DOHH2 (cell line): Measurements from ENCODE around the gene RAD51B.

Experiments used
- H3F3A ChIP-seq: fragments of 200-600 bp; sonication (generic), shearing (Covaris generic); 2 replicates; pipeline ENCODE4 v1.6.0; 2016; ENCODE audit warnings: antibody characterized with exemption, mild to moderate bottlenecking; ENCODE audit not compliant: control insufficient read depth, insufficient read depth
- H3K27ac ChIP-seq: fragments of 200-600 bp; sonication (generic); 2 replicates; pipeline ENCODE4 v1.5.1; 2014; ENCODE audit warnings: low read depth, mild to moderate bottlenecking, low read length, moderate library complexity
- H3K27me3 ChIP-seq: fragments of 200-600 bp; sonication (generic); 2 replicates; pipeline ENCODE4 v1.6.1; 2014; ENCODE audit warnings: mild to moderate bottlenecking, low read length, mixed read lengths; ENCODE audit not compliant: control insufficient read depth
- H3K36me3 ChIP-seq: fragments of 200-600 bp; sonication (generic); 2 replicates; pipeline ENCODE4 v1.6.1; 2014; ENCODE audit warnings: mild to moderate bottlenecking, low read length, moderate library complexity, mixed read lengths; ENCODE audit not compliant: control insufficient read depth
- H3K4me1 ChIP-seq: fragments of 200-600 bp; sonication (generic); 2 replicates; pipeline ENCODE4 v1.6.1; 2014; ENCODE audit warnings: mild to moderate bottlenecking, low read length, mixed read lengths; ENCODE audit not compliant: control insufficient read depth
- H3K4me2 ChIP-seq: fragments of 200-600 bp; sonication (generic); 2 replicates; pipeline ENCODE4 v1.6.0; 2014; ENCODE audit warnings: mild to moderate bottlenecking, low read length, moderate library complexity
- H3K4me3 ChIP-seq: fragments of 200-600 bp; sonication (generic); 2 replicates; pipeline ENCODE4 v1.5.1; 2014; ENCODE audit warnings: mild to moderate bottlenecking, low read length, mixed read lengths
- H3K79me2 ChIP-seq: fragments of 200-600 bp; sonication (generic); 2 replicates; pipeline ENCODE4 v1.6.1; 2014; ENCODE audit warnings: mild to moderate bottlenecking, low read length, mixed read lengths; ENCODE audit not compliant: control insufficient read depth
- H3K9me2 ChIP-seq: fragments of 200-600 bp; sonication (generic); replicated peaks from 2 replicates; pipeline ENCODE4 v1.6.1; 2014; ENCODE audit warnings: mild to moderate bottlenecking, low read length, mixed read lengths; ENCODE audit not compliant: control insufficient read depth
- H3K9me3 ChIP-seq: fragments of 200-600 bp; sonication (generic); 2 replicates; pipeline ENCODE4 v1.6.1; 2014; ENCODE audit warnings: antibody characterized with exemption, low read length, mixed read lengths; ENCODE audit not compliant: control insufficient read depth, insufficient read depth
- H4K20me1 ChIP-seq: fragments of 200-600 bp; sonication (generic); 2 replicates; pipeline ENCODE4 v1.6.0; 2014; ENCODE audit warnings: low read depth, mild to moderate bottlenecking, antibody characterized with exemption, low read length, moderate library complexity; ENCODE audit not compliant: control insufficient read depth, insufficient read depth
- CTCF ChIP-seq: fragments of 200-600 bp; sonication (generic); IDR thresholded peaks from one replicate; pipeline ENCODE4 v1.5.1; 2014; ENCODE audit warnings: antibody characterized with exemption, mild to moderate bottlenecking, low read depth, low read length; ENCODE audit not compliant: poor library complexity, severe bottlenecking
- EZH2phosphoT487 ChIP-seq: fragments of 200-600 bp; sonication (generic); IDR thresholded peaks from 2 replicates; pipeline ENCODE4 v1.6.1; 2017; ENCODE audit warnings: borderline replicate concordance, mild to moderate bottlenecking, antibody characterized with exemption, low read length, moderate library complexity, mixed read lengths

RAD51B gene

GRCh38 chr14:68723808-68724268 is 904.3 kb downstream of the RAD51B start:
- TF ChIP-seq CTCF (no peak), EZH2phosphoT487 (no peak)
- no peaks in the 10 kb centered on the region for H3K9me2 ChIP-seq
- no peaks in the 10 kb centered on the region for H4K20me1 ChIP-seq
- H3K27me3 ChIP-seq = no peaks in the 10 kb centered on the region
- no peak overlapping the region for H3K4me3 ChIP-seq
- H3F3A ChIP-seq = peaks cover 9% of the 10 kb centered on the region; the same call in 1 of the 2 replicates
- H3K9me3 ChIP-seq = no peaks in the 10 kb centered on the region
- no peaks in the 10 kb centered on the region for H3K79me2 ChIP-seq
- no peaks in the 10 kb centered on the region for H3K36me3 ChIP-seq
- H3K4me1 ChIP-seq = peaks cover 19% of the 10 kb centered on the region
- H3K4me2 ChIP-seq = no peak overlapping the region
- no peak overlapping the region for H3K27ac ChIP-seq

GRCh38 chr14:68724914-68725313 is 905.3 kb downstream of the RAD51B start:
- Histone ChIP-seq H3K4me1 (peaks cover 16% of the 10 kb centered on the region), H3F3A (peaks cover 7% of the 10 kb centered on the region; the same call in 1 of the 2 replicates), H3K79me2 (no peaks in the 10 kb centered on the region), H4K20me1 (no peaks in the 10 kb centered on the region), H3K4me2 (no peak overlapping the region), H3K4me3 (no peak overlapping the region), H3K36me3 (no peaks in the 10 kb centered on the region), H3K27ac (no peak overlapping the region), H3K9me2 (no peaks in the 10 kb centered on the region), H3K9me3 (no peaks in the 10 kb centered on the region), H3K27me3 (no peaks in the 10 kb centered on the region)
- TF ChIP-seq EZH2phosphoT487 (no peak), CTCF (no peak)

- no peak for TF ChIP-seq CTCF
- no peak for TF ChIP-seq EZH2phosphoT487
- Histone ChIP-seq H3K9me3 (no peaks in the 10 kb centered on the region), H4K20me1 (no peaks in the 10 kb centered on the region), H3K4me3 (no peak overlapping the region), H3K79me2 (no peaks in the 10 kb centered on the region), H3K4me1 (peaks cover 20% of the 10 kb centered on the region), H3K9me2 (no peaks in the 10 kb centered on the region), H3K4me2 (no peak overlapping the region), H3K36me3 (no peaks in the 10 kb centered on the region), H3K27ac (no peak overlapping the region), H3K27me3 (no peaks in the 10 kb centered on the region), H3F3A (peaks cover 4% of the 10 kb centered on the region; the same call in 1 of the 2 replicates)
These were observed 906.6 kb downstream of the RAD51B start for GRCh38 chr14:68726093-68726695.
